Stimulated activated CD4-positive, alpha-beta T cell treated with anti-CD3 and anti-CD28 coated beads, TNF-alpha, amount 100 ng/mL, for 48 hours (primary cell): Measurements from ENCODE around the gene EMX2.
"Not testable (repeated sequence)": the region's sequence is repeated elsewhere in the genome, so short reads cannot be mapped to it uniquely, and the experiment has no call there.

Experiments used
- DNase-seq, 3 donors: peaks; one replicate each; pipeline ENCODE4 v3.0.0-alpha.2; 2020; ENCODE audit warnings: low read depth in 3 of 3

The EMX2 gene

GRCh38 chr10:117542706-117543224 lies at the start of gene EMX2:
Gene EMX2, plus strand, starts transcription at chr10:117542746. Its CDS starts 522 bp downstream, at chr10:117543268.
- no peak for DNase-seq

GRCh38 chr10:117496031-117496430 lies 46.5 kb upstream of the EMX2 start:
- no peak for DNase-seq

DNA sequence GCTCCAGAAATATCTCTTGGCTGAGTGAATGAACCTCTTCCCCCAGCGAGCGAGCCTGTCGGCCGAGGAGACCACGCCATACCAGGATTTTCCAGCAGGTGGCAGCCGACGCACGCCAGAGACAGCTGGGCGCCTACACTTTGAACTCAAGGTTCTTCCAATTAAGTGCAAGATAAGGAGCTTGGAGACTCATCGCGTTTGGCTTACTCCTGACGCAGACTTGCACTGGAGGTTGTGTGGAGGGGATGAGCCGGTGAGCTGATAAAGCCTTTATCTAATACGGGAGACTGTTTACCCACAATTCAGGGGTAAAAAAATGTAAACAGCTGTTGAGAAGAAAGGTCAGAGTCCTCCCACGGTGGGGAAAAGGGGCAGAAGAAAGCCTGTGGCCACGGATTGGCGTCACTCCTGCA lies 45.9 kb upstream of the EMX2 start:
- DNase-seq, result peak; percentile 42 to 52 (median 47)

DNA sequence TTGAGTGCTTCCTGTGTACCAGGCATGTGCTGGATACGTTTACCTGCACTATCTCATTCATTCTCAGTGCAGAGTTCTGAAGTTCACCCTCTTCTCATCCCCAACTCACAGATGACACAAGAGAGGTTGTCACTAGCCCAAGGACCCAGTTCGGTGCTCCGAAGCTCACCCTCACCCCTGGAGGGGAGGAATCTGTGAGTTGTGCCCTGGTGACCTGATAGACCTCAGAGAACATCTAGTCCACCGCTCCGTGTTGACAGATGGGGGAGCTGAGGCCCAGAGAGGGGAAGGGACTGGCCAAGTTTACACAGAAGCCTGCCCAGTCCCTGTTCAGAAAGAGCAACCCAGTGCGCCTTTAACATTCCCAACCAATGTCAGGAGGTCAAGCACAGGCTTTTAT lies 44.8 kb upstream of the EMX2 start:
- DNase-seq, result no peak

GRCh38 chr10:117499248-117500105 lies 43.1 kb upstream of the EMX2 start:
- DNase-seq, result no peak

- no peak for DNase-seq
Measured at GRCh38 chr10:117500456-117500855, 42.1 kb upstream of the EMX2 start.

DNA sequence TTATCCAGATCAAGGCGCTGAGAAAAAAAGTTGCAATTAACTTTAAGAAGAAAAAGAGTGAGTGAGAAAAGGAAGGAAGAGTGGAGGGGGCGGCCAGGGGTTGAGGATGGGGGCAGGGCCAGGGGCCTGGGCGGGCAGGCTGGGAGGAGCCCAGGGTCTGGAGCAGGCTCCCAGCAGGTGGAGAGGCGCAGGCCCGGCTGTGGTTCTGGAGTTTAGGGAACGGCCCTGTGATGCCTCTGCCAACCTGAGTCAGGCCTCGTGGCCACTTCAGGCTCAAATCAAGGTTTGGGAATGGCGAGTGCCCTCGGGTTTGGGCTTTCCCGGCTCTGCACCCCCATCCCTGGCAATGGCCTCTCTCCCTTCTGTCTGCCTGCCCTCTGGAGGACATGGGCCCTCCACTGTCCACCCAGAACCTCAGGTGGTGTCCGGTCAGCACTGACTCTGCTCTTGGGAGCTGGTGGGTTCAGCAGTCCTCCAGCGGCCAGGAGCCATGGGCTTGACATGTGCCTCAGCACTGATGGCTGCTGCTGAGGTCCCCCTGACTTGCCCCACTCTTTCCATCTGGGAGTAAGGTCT lies 41.0 kb upstream of the EMX2 start:
- no peak for DNase-seq

DNA sequence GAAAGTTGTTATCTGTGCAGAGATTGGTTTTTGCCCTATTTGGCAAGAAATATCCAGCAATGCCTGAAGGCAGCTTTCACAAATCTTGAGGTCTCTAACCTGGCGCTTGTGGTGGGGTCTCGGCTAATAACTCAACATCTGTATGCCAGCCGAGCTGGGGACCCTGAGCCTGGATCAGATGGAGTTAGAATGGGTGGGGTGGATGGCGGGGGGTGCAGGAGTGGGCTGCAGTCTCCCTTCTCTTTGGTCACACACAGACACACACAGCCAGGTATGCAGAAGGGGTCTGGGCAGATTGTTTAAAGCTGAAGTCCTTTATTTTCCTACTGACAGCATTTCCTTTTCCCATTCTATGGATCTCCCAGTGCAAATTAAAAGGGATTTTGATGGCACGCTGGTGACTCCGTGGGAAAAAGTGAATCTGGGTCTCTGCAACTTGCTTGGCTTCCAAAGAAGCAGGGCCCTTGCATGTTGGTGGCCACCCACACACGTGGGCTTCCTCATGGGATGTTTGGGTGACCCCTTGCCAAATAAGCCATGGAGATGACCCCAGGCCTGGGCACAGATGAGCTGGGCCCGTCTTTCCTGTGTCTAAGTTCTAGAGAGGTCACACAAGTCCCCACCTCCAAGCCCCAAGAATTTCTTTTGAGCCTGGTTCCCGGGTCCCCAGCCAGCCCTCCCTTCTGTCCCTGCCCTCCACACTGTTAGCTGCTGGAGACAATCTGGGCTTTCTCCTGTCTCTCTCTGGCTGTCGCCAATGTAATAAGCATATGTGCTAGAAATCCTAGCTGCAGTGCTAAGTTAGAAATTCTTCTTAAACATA lies 39.9 kb upstream of the EMX2 start:
- DNase-seq, result no peak

GRCh38 chr10:117503244-117504205 lies 39.0 kb upstream of the EMX2 start:
- DNase-seq, result no peak

DNA sequence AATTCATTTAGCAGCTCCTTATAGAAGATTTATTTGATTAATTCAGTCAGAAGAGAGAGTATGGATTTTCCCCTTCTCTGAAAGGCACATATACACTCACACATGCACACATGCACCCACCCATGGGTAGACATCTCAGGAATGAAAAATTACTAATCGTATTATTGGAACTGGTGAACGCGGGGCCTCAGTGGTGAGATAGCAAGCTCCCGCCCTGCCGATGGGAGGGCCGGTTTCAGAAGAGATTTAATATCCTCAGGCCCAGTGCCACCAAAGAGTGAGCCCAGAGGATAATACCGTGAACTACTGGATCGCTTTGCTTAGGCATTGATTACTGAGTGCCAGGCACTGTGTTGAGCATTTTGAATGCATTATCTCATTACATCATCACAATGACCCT lies 38.0 kb upstream of the EMX2 start:
- no peak for DNase-seq

- not testable (repeated sequence) for DNase-seq
Measured at GRCh38 chr10:117507081-117507480, 35.5 kb upstream of the EMX2 start.

DNA sequence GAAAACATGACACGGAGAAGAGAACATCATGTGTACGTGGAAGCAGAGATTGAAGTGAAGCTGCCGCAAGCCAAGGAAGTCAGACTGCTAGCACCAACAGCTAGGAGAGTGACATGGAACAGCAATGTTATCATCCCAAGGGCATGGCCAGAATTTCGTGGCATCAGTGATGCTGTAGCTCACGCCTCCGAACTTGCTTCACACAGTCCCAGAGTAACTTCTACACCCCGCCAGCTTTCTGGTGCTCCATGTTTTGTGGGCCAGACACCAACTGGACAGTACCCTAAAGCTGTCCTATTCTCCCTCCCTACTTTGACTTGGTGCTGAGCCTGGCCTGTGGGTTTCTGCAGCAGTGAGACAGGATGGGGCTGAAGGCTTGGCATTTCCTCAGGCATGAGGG lies 33.0 kb upstream of the EMX2 start:
- DNase-seq, result no peak

- DNase-seq, result no peak
Measured at GRCh38 chr10:117511601-117512390, 30.8 kb upstream of the EMX2 start.

DNA sequence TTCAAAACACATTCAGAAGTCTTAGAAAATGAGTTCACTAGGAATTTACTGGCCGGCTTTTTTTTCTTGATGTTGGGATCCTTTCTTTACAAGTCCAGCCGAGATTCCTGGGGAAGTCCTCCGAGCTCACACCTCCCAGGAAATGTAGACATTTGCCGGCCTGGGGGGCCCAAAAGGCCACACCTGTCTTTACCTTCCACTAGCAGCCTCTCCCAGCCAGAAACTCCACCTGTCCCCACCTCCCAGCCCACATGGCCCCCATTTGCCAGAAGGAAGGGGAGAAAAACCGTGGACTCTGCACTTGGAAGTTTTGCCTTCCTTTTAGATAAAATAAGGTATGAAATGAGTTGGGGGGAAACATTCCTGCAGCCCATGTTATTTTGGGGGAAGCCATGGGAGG lies 27.6 kb upstream of the EMX2 start:
- DNase-seq, result no peak

DNA sequence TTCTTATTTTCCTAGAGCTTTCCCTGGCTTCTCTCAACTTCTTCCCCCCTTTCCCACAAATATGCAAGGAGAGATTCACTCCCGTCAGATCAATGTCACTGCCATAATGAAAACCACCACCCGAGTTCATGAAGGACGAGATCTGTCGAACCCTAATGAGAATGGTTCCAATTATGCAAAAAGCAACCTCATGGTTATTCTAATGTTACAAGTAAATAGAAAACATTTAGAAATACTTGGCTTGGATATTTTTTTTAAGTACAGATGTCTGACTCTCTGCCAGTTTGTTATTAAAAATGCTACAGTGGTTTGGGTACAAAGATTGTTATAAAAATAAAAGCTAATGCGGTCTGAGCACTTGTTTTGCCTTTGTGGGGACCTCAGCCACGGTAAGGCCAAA lies 25.9 kb upstream of the EMX2 start:
- DNase-seq, result no peak

- DNase-seq, result no peak
Measured at GRCh38 chr10:117518246-117518645, 24.3 kb upstream of the EMX2 start.

DNA sequence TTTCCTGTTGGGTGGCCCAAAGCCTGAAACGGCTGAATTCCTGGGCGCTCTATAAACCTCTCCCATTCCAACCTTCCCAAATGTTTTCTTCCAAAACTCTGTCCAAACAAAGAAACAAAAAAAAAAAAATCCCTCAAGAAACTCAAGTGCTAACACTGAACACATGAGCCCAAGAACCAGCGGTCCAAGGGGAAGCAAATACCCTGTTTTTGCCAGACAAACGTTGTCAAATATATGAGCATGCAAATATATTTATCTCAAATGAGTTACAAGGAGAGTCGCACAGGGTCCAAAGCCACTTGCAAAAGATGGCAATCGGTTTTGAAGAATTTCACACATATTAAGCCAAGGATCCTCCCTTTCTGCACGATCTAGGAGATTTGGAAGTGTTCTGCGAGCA lies 23.3 kb upstream of the EMX2 start:
- no peak for DNase-seq

DNA sequence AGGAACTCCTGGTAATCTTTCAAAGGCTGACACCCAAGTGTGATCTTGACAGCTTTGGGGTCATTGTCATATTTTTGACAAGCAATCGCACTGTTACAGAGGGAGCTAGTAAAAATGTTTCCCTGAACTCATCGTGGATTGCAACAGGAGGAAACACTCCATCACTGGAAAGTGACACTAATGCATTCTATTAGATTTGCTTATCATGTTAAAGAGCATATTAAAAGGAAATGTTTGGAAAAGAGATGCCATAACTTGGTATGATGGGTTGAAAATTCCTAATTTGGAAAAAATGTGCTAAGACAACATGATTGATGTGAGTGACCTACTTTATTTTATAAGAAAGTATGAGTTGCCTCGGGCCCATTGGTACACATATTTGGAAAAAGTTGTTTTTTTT lies 22.7 kb upstream of the EMX2 start:
- no peak for DNase-seq

- DNase-seq, result no peak
Measured at GRCh38 chr10:117530791-117531190, 11.8 kb upstream of the EMX2 start.

DNA sequence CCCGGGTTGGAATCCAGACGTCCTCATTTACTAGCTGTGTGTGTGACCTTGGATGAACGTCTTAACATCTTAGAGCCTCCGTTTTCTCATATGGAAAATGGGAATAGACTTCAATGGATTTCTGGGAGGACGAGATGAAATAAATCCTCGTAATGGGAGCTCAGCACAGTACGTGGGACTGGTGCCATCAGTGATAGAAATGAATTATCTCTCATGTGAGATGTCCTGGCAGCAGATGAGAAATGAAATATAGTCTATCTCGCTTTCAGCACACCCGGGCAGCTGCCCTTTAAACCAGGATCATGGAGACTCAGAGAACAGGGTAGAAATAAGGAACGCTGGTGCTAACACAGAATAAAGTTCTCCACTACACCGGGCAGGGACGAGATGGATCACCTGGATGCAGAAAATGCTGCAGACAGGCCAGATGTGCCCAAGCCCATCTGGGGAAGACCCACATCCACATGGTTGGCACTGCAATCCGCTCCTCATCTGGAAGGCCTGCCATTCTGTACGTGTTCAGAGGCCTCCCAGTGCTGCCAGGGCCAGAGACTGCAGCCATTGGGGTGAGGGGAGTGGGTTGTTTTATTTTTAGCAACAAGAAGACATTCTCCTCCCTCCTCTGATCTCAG lies 11.1 kb upstream of the EMX2 start:
- DNase-seq, result no peak
